A204.1 (cell line): ENCODE results near the gene C1QTNF9.
A peak's percentile ranks its signal among the peaks of the same experiment; 100 is the strongest.
"Not testable (repeated sequence)": the region's sequence is repeated elsewhere in the genome, so short reads cannot be mapped to it uniquely, and the experiment has no call there.

Experiments
- FAIRE-seq: peaks from 2 replicates; lab custom pipeline; 2012; peaks lifted over from hg19 to GRCh38; lab: Jason Lieb, UNC

Gene C1QTNF9, protein sequence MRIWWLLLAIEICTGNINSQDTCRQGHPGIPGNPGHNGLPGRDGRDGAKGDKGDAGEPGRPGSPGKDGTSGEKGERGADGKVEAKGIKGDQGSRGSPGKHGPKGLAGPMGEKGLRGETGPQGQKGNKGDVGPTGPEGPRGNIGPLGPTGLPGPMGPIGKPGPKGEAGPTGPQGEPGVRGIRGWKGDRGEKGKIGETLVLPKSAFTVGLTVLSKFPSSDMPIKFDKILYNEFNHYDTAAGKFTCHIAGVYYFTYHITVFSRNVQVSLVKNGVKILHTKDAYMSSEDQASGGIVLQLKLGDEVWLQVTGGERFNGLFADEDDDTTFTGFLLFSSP

DNA sequence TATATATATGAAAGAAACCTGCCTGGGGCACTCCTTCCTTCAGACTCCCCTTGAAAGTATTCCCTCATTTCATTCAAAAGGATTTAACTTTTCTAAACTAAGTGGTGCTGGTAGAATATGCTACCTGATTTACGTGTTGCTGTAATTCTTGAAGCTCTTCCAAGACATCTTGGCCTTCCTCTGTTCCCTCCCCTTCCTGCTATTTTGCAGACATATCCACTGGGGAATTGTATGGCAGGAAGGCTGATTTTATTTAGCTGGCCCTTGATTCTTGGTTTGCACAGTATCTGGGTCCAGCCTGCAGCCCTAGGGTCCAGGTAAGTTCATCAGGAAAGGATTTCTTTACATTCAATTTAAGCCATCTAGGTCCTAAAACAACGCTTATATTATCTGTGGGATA is at the start of gene C1QTNF9:
Gene C1QTNF9 (plus strand): TSS at position 281 of the 400 bp plus-strand sequence. CDS start 6,424 bp downstream, outside the sequence.
- FAIRE-seq = not testable (repeated sequence)

DNA sequence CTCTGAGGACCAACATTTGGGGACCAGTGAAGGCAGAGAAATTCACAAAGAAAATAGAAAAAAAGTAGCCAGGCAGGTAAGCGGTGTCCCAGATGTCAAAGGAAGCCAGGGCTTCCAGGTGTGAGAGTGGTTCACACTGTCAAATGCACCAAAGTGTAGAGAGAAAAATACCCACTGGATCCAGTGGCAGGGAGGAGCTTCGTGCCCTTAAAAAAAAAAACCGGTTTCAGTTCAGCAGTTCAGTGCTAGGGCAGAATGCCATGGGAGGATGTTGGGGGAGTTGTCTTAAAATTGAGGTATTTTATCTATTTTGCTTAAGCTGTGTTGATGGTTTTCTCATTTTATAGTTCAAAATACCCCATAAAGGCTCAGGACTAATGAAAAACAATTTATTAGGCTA is 47.8 kb upstream of the C1QTNF9 start:
- FAIRE-seq = no peak

DNA sequence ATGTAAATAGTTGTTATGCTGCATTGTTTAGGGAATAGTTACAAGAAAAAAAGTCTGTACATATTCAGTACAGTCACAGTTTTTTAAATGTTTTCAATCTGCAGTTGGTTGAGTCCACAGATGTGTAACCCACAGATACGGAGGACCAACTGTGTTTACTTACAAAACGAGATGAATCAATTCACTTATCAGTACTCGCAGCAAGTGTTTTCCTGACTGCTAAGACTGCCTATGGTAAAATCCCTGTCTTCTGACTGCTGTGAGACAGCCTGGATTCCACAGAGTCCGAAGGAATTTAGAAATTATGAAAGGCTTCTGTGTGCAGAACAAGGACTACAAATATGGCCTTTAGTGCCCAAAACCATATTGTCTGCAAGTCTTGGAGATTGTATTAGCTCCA is 45.7 kb upstream of the C1QTNF9 start:
- no peak for FAIRE-seq

DNA sequence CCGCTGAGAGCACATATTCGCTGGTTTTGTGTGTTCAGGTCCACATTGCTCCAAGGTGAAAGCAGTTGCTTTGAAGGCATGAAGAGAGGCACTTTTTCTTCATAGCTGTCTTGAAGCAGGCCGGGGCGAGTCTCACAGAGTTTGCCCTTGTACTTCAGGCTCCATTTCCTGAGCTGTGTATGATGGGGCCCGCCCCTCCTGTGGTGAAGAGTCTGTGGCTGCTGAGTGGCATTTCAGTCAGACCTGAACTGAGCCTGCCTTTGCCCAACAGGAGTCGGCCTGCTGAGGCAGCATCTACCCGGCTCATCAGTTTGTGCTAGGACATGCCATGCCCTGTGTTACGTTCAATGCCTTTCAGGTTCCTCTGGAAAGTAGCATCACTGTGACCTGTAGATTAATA is 44.4 kb upstream of the C1QTNF9 start:
- no peak for FAIRE-seq

DNA sequence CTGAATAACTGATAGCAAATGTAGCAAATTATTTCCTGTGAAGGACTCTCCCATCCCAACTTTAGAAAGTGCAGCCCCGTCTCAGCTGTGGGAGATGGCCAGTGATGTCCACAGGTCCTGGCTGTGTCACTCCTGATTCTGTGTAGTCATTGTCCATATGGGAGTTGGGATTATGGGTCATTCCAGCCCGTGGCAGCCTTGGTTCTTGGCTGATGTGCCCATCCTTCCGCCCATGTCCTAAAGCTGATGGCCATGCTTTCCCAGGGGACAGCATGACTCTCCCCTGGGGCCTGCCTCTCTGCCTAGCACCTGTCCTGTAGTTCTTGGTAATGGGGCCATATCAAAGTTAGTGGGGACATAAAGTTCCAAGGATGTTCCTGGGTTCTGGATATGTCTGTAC is 43.9 kb upstream of the C1QTNF9 start:
- FAIRE-seq = no peak

DNA sequence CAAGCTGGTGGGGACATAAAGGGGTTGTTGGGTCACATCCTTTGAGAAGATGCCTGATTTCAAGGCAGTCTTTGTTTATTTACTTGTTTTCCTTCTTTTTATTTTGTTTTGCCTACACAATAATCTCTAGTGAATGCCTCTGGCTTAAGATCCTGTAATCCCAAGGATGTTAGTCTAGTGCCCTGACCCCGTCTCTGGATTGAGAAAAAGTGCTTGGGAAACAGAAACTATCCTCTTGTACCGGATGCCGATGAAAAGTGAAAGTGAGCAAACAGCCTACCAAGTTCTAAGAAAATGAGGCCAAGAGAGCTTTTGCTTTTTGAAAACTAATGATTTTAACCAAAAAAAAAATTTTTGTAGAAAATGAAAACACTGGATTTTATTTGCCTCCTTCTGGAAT is 42.1 kb upstream of the C1QTNF9 start:
- FAIRE-seq = peak; percentile 47

DNA sequence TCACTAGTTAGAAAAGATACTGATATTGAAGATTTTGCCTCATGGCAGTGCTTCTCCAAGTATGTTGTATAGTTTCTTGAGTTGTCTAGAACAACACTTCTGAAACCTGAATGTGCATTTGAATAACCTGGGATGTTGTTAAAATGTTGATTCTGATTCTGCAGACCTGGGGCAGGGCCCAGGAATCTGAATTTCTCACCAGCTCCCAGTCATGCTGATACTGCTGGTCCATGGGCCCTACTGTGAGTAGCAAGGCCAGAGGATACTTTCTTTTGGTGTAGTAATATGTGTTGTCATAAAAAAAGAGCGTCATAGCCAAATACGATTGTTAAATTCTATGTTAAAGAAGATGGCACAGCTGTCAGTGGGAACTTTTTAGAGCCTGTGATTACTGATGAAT is 41.6 kb upstream of the C1QTNF9 start:
- no peak for FAIRE-seq

DNA sequence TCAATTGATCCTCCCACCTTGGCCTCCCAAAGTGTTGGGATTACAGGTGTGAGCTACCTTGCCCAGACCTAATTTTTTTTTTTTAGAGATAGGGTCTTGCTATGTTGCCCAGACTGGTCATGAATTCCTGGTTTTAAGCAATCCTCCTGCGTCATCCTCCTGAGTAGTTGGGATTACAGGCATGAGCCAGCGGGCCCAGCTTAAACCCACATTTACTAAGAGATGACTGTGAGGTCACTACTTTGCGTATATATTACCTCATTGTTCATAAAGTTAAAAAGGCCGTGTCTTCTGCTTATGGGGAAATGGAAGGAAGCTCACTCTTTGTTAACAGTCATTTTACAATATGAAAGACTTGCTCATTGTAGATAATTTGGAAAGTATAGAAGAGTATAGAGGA is 39.6 kb upstream of the C1QTNF9 start:
- no peak for FAIRE-seq

DNA sequence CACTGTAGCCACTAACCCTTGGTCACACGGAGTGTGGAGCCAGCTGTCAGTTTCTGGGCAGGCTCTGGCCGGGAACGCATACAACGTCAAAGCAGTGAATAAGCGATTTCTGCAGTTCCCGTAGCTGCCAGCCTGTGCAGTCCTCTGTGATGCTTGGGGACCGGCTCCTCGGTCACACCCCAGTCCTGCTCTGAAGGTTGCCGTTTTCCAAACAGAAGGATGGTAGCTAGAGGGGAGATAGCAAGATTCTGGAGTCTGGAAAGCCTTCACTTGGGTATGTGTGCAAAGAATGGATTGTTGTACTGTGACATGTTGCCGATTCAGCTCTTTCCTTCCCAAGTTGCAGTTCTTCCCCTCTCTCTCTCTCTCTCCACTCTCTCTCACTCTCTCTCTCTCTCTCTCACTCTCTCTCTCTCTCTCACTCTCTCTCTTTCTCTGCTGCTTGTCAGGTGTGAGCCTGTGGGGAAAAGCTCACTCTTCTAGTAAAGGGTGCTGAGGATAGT is 38.7 kb upstream of the C1QTNF9 start:
- FAIRE-seq = no peak

DNA sequence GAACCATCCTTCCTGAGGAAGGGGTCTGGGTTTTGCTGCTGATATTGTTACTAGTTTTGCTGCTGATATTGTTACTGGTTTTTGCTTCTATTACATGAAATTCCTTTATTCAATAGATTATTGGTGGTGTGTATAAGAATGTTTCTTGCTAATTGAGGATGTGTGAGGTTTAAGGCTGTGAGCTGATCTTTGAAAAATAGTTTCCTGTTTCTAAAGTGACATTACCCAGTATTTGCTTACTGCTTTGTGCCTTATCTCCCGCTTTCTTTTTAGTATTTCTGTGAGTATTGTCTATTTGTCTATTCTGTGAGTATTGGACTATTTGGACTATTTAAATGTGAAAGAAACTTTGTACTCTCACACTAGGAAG is 38.2 kb upstream of the C1QTNF9 start:
- FAIRE-seq = no peak

DNA sequence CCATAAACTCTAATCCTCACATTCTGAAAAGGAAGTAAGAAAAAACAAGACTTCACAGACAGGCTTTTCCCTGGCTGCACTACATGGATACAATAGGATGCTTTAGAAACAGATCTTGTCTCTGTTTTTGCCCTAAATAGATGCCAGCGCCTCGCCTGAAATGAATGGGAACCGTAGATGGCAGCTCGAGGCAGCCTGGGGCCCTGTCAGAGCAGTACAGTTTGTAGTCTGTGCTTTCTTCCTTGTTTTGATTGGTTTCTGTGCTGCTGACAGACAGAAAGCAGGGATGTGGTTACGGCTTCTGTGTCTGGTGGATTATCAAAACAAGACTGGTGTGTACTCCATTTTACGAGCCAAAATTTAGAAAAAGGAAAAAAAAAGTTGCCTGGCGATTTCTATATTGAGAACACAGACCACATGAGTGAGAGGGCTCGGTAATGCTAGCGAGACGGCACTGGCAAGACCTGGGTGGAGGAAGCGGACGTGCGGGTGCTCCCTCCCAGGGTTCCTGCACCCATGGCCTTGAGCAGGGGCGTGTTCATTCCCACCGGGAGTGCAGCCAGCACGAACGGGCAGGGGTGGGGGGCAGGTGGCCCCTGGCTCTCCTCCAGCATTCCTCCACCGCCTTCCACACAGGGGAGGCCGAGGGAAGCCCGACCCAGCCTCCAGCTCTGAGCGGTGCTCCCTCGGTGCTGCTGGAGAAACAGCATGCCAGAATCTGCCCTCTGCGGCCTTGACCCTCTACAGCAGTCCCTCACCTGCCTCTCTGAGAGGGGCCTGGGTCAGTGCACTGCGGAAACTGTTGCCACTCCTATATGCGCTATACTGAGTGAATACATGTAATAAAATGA is 37.6 kb upstream of the C1QTNF9 start:
- FAIRE-seq = no peak

DNA sequence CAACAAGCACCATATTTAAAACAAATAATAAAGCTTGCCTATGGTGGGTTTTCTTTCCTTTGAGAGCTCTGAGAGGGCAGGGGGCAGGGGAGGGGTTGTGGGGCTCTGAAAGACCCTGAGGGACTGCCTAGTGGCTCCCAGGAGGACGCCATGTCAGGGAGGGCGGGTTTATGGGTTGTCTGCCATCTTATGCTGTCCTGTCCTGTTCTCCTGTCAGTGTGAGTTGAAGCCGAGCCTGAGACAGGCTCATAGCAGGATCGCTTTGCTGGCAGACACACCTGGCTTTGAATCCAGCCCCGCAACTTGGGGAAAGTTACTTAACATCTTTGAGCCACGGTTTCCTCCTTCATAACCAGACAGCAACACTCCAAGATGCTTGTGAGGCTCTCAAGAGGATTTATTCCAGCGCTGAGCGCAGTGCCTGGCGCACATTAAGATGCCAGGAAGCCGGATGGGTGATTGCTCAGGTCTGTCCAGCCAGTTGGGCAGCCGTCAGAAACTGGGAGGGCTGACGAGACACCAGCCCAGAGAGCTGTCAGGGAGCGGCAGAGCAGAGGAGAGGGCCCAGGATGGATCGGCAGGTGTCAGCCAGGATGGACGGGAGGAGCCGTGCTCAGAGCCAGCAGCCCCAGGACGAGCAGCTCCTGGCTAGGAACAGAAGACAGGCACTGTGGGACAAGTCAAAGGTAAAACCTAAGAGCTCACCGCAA is 36.8 kb upstream of the C1QTNF9 start:
- FAIRE-seq = no peak

DNA sequence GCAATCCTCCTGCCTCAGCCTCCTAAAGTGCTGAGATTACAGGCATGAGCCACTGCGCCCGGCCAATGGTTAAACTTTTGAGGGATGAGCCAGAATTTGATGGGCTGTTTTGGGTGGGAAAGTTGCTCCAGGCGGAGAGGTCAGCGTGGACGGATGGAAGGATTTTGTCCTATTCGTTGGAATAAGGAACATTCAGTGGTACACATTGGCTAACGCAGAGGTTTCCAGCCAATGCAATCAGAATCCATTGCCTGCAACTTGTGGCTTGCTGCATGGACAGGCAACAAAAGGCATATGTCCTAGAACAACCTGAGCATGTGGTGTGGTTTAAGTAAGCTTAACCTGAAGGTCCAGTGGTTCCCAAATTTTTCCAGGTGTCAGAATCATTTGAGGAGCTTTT is 35.5 kb upstream of the C1QTNF9 start:
- FAIRE-seq = no peak

DNA sequence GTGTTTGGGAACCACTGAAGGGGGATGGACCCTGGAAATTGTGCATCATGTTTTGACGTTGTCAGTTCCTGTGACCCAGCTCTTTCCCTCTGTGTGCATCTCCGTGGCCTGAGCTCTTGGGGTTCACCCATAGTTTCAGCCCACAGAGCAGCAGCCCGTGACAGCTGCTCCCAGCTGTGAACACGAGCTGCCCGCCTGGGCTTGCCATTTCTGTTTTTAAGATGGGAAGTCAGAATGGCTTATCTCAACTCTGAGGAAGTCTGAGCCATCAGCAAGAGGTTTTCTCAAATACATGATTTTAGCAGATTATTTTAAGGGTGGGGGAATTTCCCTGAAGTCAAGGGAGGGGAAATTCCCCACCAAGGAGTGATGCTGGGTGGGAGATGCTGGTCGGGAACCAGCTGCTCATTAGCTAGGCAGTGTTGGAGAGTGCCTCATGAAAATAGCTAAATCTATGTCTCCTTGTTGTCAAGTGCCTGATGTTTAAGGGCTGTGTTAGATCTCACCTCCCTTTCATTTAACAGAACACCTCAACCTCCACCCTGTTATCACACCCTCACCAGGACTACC is 34.8 kb upstream of the C1QTNF9 start:
- FAIRE-seq = no peak

DNA sequence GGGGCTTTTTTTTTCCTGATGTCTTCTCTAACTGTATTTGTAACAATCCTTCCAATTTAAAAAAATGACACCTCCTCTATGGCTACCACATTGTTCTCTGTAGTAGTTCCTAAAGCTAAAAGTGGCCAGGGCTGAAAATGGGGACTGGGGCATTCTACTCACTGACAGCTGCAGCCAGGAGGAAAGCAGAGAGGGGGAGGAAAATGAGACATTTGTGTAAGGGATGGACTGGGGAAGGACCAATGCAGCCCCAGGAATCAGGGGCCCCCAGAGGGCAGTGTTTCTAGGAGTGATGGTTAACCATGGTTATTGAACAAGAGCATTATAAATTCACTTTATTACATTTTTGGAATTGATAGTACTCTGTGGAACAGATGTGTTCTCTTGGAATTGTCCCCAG is 34.3 kb upstream of the C1QTNF9 start:
- FAIRE-seq = no peak

DNA sequence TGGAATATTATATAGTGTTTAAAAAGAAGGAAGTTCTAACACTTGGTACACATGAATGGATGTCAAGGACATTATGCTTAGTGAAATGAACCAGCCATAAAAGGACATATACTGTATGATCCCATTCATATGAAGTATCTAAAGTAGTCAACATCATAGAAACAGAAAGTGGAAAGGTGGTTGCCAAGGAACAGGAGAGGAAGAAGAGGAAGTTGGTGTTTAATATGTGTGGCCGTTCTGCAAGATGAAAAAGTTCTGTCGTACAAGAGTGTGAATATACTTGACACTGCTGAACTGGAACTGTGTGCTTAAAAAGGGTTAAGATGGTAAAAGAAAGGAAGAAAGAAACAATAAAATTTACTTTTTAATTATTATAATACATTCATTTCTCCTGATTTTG is 33.1 kb upstream of the C1QTNF9 start:
- no peak for FAIRE-seq

DNA sequence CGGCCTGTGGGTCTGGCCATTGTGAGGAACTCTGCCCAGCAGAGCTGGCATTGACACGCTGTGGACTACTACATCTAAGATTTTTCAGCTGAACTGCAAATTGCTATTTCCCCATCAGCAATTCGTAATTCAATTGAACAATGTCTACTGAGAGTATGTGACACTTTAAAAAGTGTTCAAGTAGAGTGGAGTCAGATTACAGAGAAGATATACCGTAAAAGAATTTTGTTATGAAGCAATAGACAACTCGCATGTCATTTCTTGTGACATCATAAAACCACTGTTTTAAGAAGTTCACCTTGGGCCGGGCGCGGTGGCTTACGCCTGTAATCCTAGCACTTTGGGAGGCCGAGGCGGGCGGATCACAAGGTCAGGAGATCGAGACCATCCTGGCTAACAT is 32.5 kb upstream of the C1QTNF9 start:
- no peak for FAIRE-seq

DNA sequence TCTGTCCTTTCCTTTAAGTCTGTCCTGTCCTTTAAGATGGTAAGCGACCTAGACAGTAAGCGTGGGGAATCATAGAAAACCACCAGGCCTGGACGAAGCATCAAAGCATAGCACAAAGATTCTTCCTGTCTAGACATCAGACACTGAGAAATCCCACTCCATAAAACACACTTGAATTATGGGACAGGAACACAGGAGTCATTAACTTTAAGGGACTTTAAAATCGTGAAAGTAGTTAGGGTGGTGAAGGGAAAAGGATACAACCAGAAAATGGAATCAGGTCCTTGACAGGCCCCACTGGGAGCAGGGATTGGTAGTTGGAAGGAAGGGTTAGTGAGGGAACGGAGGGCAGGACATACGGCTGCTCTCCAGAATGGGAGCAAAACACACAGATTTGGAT is 31.6 kb upstream of the C1QTNF9 start:
- FAIRE-seq = no peak

DNA sequence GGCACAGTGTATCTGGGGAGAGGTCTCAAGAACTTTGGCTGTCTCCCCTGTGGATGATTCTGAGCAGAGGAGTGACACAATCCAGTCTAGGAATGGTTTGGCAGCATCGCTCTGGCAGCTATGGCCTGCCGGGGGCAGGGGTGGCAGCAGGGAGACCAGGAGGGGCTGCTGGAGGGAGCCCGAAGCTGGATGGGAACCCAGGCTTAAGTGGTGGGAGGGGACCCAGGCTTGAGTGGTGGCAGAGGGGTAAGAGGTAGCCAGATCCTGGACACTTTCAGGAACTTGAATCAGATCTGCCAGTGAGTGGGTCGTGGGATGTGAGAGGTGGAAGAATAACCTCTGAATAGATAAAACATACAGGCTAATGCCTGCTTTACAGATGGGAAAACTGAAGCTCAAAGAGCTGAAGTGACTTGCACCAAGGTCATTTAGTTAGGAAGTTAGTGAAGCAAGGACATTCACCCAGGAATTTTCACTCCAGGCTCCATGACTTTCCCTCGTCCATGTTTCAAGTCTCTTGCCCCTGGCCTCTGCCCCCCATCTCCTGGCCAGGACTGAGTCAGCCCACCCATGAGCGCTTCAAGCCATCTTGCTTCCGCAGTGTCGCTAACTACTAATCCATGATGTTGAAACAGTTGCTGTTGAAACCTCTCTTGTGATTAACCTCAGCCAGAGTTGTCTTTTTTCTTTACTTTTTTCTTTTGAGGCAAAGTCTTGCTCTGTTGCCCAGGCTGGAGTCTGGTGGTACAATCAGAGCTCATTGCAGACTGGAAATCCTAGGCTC is 29.9 kb upstream of the C1QTNF9 start:
- no peak for FAIRE-seq

DNA sequence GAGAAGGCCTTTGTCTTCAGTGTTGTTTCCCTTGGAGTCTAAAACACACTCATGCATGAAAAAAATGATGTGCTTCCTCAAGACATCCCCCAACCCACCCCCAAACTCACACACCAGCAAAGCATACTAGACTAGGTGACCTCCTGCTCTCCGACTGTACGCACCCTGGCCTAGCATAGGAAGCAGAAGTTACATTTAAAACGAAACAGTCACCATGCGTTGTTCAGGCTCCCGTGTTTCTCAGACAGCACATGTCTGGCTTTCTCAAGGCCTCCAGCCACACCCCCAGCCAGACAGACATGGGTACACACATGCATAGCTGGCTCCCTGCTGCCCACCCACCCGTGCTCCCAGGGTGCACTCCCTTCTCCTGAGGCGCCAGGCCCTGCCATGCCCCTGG is 28.7 kb upstream of the C1QTNF9 start:
- no peak for FAIRE-seq

DNA sequence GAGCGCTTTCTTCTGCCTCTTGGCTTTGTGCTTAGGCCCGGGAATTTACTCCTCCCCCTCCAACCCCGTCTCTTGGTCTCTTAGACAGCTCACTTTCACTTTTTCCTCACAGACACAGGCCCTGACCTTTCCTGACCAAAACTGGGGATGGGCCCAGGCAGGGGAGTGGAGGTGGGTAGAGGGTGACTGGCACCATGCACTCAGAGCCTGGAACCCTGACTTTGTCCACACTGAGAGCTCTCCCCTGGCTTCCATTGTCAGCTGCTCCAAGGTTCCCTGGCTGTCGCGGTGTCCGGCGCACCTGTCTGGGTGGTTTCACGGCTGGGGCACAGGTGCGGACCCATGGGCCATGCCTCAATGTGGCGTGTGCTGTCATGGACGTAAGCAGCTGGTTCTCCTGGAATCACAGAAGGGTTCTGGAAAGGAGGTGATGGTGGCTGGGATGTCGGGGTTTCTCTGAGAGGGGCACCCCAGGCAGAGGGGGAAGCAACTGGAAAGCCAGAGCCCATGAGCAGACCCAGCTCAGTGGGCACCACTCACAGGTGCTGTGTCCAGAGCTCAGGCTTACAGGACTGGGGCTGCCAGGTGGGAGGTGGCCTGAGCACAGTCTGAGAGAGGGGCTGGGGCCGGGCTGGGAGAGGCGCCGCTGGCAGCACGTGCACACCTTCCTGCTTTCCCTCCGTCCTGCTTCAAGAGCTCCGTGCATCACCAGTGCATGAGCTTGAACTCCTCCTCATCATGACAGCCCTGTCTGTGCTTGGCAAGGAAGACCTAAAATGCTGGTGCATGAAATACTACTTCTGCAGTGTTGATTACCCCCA is 28.0 kb upstream of the C1QTNF9 start:
- FAIRE-seq = no peak
